Right forelimb (tissue), 1 donor: ENCODE measurements around the gene STAB1.
A peak's percentile ranks its signal among the peaks of the same experiment; 100 is the strongest.

Experiments used
- DNase-seq: peaks from one replicate; pipeline ENCODE4 v3.0.0-alpha.2; 2018

The STAB1 gene

DNA sequence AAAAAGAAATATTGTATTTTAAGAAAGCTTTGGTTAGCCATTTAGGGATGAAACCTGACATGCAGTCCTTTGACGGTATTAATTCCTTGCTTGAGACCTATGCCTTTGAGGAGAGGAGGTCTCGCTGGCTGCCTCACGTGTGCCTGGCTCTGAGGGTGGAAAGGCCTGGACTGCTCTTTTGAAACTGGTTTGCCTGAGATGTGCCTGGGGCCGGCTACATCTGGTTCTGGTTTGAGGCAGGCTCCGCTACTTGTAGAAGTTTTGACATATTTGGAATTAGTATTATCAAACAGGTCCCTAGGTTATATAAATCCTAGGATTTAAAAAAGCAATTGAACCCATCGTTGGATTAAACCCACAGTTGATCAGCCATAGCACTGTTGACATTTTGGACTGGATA is 33.3 kb upstream of the STAB1 start:
- DNase-seq: no peak

DNA sequence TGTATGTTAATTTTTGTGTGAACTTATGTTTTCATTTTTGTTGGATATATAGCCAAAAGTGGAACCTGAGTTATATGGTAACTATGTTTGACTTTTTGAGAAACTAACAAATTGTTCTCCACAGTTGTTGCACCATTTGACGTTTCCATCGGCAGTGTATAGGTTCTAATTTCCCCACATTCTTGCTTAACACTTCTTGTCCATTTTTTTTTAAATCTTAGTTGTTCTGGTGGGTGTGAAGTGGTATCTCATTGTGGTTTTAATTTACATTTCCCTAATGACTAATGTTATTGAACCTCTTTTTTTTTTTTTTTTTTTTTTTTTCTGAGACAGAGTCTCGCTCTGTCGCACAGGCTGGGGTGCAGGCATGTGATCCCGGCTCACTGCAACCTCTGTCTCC is 31.7 kb upstream of the STAB1 start:
- no peak for DNase-seq

DNA sequence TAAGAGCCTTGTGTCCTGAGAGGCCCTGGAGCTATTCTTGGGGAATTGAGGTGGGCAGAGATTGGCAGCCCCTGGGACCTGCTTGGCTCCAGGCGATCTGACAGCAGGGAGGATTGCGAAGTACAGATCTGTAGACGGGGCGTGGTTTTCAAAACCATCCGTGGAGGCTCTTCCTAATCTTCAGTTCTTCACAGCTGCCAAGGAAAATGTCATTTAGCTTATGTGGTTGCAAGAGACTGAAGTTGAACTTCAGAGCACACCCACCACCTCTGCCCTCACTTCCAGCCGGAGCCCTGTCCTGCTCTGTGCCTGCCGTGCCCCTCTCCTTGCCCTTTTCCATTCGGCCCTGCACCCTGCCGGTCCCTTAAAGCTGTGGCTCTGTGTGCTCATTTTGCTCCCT is 26.8 kb upstream of the STAB1 start:
- peak; percentile 31 for DNase-seq

DNA sequence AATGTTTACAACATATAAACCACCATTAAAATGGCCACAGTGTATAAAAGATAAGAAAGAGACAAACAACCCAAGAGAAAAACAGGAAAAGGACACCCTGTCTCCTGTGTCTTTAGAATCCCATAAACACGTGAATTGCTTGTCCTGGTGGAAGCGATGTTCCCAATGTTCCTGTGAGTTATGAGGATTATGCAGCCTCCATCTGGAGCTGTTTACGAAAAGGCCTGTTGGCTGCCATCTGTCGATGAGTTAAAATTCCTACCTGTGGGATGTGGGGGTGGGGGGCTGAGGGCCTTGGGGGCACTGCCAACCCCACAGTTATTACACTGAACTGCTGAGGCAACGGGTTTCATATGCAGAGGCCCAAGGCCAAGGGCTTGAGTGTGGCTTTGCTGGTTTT is 26.1 kb upstream of the STAB1 start:
- no peak for DNase-seq

DNA sequence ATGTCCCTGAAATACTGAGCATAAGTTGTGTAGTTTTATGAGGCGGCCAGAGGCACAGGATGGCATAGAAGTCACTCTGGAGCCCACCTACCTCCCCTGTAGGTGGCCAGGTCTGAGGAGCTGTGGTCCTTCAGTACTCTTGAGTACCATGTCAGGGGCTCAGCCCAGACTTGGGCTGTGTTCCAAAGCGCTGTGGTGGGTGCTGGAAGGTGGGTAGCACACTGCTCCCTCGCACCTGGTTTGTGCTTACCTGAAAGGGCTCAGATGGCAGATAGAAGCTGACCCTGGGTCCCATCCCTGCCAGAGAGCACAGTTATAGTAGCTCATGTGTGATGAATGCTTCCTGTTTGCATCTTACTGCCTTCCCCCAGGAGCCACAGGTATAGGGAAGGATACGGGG is 24.2 kb upstream of the STAB1 start:
- no peak for DNase-seq

DNA sequence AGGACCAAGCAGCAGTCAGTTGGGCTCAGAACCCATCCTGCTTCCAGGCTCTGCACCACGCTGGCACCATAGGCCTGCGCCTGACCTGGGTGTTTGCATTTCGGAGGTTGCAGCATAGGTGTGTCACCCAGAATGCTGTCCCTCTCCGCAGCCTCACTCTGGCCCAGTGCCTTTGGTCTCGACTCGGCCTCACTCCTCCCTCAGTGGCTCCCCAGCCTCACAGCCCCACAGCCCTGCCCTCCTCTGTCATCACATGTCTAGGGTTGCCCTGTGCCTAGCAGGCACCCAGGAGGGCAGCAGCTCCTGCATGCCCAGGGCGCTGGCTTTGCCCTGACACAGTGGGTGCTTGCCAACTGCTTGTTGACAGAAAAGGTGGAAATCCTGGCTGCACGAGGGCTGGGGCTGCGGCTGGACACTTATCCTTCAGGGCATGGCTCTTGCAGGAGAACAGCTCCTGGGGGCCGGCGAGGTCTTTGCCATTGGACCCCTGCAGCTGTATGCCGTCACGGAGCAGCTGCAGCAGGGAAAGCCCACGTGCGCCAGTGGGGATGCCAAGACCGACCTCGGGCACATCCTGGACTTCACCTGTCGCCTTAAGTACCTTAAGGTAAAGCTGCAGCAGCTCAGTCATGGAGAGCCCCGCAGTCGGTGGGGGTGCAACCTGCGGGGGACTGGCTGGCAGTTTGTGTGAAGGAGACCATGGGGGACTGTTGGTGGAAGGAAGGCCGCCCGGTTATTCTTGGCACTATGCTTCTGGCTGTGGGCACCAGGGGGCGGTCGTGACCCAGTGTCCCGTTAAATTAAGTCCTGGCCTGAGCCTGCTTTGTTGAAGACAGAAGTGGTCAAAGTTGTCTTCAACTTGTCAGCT is 23.5 kb upstream of the STAB1 start:
- peak; percentile 68 for DNase-seq

DNA sequence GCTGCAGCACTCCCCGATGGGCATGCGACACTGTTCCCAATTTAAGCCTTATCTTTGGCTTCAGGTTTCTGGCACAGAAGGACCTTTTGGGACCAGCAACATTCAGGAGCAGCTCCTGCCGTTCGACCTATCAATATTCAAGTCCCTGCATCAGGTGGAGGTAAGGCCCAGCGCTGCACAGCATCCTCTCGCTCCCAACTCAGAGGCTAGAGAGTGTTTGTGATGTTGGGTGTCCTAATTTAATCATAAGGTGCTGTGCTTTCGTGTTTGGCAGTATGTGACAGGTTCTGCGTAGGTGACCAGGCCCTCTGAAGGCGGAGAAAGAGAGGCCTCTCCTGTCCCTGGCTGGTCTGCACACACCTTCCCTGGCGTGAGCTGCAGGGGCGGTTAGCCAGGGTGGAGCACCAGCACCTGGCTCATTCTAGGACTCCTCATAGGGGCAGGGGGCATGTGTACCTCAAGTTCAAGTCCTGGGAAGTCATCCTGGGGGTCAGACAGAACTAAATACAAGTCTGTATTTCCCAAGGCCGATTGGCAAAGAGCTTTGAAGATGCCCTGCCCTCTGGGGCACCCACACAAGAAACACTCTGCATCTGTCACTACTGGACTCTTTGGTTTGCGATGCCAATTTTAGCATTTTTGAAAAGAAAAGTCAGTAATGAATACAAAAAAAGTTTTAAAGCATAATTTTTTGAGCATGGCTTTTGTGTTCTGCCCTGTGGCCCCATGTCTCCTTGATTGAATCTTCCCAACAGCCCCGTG is 22.7 kb upstream of the STAB1 start:
- DNase-seq: peak; percentile 34

DNA sequence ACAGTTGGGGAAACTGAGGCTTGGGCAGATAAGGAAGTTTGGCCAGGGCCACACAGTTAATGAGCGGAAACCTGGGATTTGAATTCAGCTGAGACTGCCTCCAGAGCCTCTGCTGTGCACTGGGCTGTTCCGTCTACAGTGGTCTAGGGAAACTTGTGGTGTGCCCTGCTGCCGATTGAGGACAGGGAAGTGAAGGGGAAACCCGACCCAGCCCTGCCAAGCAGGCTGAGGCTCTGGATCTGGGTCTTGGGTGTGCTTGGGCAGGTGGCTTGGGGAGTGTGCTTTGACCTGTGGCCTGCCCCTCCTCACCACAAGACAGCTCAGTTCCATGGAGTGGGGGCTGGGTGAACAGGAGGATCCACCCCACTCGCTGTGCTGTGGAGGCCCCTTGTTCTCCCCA is 22.1 kb upstream of the STAB1 start:
- DNase-seq: peak; percentile 38

DNA sequence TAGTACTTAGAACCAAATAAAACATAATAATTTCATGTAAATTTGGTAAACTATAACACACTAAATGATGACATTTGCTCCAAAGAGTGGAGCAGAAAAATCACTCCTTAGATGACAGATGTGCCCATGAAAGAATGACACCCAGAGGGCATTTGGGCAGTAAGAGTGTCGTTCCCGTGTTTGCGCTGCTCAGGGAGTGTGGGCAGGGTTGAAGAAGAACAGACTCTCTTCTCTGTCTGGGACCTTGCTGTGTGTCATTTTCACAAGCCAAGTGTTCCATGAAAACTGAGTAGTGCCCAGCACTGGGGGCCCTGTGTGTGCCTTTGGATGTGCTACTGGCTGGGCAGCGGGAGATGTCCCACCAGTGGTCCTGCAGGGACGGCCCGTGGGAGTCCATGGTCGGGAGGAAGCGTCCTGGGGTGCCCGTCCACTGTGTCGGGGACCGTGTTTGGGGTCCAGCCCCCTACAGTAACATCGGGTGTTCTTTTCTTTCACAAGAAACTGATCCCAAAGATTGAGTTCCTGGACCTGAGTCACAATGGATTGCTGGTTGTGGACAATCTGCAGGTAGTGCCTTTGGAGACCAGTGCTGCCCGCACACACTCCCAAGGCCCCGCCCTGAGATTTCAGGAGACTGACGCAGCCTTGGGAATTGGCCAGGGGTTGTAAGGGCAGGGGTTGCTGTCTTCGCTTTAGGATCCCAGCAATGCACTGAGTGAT is 17.9 kb upstream of the STAB1 start:
- no peak for DNase-seq

DNA sequence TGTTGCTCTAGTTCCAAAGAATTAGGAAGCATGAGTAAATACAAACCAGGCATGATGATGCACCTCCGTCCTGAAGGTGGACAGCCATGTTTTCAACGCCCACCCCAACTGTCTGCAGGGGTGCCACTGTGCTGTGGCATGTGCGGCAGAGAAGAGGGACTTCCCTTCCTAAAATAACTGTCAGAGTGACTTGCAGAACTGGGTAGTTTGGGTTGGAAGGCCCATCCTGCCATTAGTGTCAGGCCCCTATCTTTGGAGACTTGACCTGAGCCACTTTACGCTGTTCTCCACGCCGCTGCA is 17.4 kb upstream of the STAB1 start:
- no peak for DNase-seq

DNA sequence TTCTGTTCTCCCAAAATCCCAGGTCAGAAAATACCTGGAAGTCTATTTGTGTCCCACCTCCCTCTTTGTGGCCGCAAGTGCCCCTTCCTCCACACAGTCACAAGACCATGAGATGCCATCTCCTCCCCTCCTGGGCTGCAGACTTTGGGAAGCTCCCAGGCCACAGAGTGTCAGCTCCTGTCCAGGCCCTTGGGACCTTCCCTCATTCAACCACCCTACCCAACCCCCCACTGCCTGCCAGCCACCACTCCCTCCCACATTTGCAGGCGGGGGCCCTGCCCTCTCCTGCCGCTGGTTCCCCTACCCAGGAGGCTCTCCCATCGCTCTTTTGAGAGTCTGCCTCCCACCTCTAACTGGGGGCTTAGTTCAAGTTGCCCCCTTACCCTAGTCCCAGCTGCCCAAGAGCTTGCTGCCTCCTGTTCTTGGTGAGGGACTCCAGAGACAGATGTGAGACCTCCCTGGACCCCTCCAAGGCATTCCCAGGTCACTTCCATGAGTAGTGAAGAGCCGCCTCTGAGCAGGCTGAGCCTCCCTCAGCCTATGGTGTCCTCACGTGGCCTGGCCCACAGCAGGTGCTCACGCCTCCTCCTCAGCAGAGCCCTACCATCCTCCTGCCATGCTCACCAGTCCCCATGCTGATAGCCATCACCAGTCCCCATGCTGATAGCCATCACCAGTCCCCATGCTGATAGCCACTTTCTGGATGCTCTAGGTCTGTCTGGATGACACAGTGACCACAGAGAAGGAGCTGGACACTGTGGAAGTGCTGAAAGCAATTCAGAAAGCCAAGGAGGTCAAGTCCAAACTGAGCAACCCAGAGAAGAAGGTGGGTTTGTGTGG is 15.9 kb upstream of the STAB1 start:
- no peak for DNase-seq

DNA sequence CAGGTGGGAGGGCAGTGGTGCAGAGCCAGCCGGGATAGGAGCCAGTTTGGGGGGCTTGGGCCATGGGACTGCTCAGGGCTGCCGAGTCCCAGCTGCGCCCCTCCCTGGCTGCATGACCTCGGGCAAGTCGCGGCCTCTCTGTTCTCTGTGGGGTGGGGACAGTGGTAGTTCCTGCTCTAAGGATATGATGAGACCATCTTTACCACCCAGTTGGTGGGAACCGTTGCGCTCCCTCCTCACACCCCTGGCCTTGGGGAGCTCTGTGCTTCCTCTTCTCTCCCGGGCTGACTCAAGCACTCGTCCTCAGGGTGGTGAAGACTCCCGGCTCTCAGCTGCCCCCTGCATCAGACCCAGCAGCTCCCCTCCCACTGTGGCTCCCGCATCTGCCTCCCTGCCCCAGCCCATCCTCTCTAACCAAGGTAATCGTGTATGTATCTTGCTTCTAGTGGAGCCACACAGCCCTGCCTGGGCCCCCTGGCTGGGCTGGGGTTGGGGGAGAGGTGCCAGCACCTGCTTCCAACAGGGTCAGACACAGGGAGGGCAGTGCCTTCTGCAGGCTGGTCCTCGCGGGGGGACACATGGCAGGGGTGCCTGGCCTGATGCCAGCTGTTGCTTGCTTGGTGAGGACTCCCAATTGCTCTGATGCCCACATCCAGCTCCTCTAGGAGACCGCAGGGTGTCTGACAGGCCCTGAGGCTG is 15.1 kb upstream of the STAB1 start:
- no peak for DNase-seq

DNA sequence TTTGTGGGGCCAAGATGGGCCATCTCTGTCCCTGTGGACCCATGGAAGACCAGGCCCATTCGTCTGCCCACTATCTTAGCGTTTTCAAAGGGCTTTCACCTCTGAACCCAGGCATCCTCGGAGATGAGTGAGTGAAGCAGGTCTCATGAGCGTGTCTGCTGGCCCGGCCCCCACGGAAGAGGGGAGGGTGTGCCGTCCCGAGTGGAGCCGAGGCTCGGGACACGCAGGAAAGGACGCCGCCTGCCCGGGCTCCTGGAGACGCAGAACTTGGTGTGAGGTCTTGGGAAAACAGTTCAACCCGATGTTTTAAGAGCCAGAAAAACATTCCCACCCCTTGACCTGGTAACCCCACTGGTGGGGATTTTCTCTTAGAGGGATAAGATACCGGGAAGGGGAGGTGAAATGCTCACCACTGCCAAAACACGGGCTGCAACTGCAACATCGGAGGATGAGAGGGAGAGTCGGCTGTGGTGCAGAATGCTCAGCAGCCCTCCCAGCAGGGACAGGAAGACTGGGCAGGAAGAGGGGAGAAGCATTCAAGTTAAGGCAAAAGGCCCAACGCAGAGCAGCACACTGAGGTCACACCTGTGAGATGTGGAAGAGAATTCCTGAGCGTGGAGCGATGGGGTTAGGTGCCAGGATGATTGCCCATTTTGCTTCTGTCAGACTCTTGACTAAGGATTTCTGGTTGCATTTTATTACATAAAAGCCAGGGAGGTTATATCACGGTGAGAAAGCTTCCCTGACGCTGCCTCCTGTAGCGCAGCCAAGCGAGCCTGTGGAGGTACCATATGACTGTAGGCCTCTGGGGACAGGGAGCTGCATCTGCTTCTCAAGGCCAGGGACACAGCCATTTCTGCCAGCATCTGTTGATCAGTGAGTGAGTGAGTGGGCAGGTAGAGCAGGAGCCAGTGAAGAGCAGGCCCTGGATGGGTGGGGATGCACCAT is 14.1 kb upstream of the STAB1 start:
- peak; percentile 39 for DNase-seq

DNA sequence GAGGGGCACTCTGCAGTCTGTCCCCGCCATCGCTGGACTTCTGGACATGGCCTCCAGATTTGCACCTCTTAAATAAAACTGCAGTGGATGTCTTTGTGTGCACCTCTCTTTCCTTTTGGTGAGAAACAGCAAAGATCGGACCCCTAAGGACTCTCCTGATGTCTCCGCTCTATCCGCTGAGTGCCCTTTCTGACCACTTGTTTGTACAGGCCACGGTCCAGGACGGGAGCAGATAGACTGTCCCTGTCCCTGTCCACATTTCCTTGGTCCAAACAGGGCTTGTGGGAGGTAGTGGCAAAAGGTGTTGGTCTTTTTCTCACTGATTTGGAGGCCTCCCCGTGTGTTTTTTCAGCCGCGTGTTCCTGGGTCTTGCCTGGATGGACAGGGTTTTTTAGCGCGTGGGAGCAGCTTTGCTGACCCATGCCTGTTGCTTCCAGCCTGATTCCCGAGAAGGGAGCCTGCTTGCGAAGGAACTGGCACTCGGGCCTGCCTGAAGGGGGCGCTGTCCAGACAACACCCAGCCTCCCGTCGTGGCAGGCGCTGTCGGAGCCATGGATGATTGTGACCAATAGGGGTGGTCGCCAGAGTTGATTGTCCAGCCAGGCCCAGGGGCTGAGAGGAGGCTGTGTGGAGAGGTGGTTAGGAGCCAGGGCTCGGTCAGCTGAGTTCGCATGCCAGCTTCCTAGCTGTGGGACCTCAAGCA is 13.2 kb upstream of the STAB1 start:
- DNase-seq: no peak

DNA sequence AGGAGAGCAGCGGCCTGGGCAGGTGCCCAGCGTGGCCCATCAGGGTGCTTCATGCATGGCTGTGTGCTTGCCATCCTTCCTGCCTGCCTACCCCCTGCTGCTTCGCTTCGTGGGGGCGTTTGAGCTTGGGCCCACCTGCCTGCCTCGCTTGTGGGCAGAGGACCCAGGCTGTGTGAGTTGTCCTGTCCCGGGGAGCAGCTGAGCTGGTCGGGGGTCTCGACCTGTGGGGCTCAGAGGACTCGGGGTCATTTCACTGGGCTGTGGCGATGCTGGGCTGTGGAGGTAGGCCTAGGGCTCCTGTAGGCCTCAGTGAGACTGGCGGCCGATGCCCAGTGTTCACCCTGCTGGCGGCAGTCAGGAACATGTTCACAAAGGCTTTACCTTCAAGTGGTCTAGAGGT is 12.1 kb upstream of the STAB1 start:
- DNase-seq: no peak

DNA sequence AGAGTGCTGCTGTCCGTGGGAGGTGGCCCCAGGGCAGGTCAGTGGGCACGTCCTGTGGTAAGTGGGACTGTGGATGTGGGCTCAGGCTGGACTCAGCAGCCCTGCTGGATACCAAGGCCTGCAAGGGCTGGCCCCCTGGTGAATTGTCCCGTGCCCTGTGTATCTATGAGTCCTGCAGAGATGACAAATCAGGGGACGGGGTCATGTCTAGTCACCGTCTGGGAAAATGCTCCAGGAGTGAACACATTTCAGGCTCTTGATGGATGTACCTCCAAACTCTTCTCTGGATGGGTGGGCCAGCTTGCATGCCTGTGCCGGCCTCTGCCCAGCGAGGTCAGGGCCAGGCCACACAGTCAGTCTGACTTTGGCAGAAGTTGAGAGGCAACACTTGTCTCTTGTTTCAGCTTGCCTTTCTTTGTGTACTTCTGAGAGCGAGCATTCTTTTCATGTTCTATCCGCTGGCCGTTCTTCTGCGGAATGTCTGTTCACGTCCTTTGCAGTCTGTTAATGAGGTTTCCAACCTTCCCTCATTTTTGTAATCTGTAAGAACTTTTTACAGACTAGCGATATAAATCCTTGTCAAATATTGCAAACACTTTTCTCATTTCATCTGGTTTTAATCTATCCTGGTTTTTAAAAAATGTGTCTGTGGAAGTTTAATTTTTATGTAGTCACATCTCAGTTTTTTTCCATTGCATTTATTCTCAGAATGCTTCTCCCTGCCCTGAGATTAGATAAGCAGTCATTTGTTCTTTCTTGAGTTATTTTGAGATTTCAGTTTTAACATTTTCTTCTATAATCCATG is 11.4 kb upstream of the STAB1 start:
- no peak for DNase-seq

DNA sequence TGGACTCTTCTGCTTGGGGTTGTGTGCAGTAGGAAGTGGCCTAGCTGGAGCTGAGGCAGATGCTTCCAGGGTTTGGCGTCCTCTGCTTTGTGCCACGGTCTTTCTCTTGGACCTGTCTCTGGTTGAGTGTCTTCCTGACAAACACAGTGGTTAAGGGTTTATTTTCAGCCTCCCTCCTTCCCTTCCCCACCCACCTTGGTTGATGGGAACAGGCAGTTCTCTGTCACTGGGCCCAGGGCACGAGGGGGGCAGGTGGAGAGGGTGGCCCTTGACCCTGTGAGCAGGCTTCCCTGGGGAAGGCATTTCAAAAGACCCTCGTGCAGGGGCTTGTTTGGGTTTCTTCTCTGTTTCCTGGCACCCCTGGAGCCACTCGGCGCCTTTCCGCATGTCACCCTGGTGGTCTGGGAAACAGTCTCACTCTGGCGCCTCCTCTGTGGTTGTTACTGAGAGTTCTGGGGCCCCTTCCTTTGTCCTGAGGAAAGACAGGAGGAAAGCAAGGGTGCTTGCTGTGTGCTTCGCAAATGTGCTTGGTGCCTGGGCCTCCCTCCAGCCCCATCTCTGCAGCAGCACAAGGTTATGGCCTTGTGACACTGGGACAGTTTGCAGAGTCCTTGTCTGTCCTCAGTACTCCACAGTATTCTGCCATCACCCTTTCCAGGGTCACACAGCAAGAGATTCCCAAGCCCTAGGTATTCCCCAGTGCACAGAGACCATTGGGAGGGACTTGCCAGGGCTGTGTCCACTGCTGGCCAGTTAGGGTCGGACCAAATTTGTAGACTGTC is 10.3 kb upstream of the STAB1 start:
- DNase-seq: no peak

DNA sequence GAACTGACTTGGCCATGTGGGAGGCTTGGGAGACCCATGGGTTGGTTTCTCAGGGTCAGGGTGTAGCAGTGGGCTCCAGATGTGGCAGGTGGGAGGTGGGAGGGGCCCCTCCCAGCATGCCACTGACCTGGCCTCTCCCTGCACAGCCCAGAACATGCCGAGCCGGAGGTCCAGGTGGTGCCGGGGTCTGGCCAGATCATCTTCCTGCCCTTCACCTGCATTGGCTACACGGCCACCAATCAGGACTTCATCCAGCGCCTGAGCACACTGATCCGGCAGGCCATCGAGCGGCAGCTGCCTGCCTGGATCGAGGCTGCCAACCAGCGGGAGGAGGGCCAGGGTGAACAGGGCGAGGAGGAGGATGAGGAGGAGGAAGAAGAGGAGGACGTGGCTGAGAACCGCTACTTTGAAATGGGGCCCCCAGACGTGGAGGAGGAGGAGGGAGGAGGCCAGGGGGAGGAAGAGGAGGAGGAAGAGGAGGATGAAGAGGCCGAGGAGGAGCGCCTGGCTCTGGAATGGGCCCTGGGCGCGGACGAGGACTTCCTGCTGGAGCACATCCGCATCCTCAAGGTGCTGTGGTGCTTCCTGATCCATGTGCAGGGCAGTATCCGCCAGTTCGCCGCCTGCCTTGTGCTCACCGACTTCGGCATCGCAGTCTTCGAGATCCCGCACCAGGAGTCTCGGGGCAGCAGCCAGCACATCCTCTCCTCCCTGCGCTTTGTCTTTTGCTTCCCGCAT is 7.9 kb upstream of the STAB1 start:
- DNase-seq: no peak
